ENCODE measurements around the gene UTP15. TPM values are rescaled to one million over a fixed set of nuclear protein-coding genes. Genes with fewer than 3 reads are reported as not detected.

Gene UTP15
- total RNA-seq, 1 experiment from 2014 or later = 35.2 TPM

DNA sequence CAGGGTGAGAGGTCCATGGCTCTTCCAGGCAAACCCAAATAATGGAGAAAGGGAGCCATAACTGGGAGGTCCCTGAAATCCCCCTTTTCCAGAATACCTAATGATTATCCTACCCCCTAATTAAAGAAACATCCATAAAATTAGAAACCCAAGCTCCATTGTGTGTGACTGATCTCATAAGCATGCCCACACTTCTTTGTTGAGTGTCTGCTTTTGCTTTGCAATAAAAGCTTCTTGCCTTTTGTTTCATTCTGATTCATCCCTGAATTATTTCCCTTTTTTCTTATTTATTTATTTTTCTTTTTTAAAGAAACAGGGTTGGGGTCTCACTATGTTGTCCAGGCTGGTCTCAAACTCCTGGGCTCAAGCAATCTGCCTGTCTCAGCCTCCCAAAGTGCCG lies 34.2 kb upstream of the UTP15 start:
- ATAC-seq (no peak), DNase-seq (ENCODE audit: low spot score) (no peak)
- ChIA-PET POLR2A (no interaction called here), CTCF (interaction anchor here (1.2 kb wide), 1 partner anchor 80 kb away, joined by 4 read pairs; no protein-coding TSS in a partner anchor)
- Mint-ChIP-seq H3K9me3 (peaks cover 32% of the 10 kb centered on the region), H3K27ac (no peak overlapping the region), H3K4me1 (peaks cover 20% of the 10 kb centered on the region), H3K4me3 (no peak overlapping the region), H3K27me3 (ENCODE audit: low read depth) (no peaks in the 10 kb centered on the region; the same call in 1 of the 2 replicates), H3K36me3 (peaks cover 16% of the 10 kb centered on the region)
- TF ChIP-seq RELA (CRISPR knock-in tag; IDR thresholded peaks at IDR 0.05; ENCODE audit: borderline replicate concordance) = no peak
- TF ChIP-seq ATF1 (CRISPR knock-in tag; IDR thresholded peaks at IDR 0.05) = no peak
- TF ChIP-seq EMX1 (CRISPR knock-in tag; IDR thresholded peaks at IDR 0.05) = no peak
- TF ChIP-seq GTF2I (CRISPR knock-in tag; conservative IDR thresholded peaks at IDR 0.05) = no peak
- no peak for TF ChIP-seq TEAD1 (CRISPR knock-in tag; IDR thresholded peaks at IDR 0.05)
- TF ChIP-seq SP1 (CRISPR knock-in tag; conservative IDR thresholded peaks at IDR 0.05) = no peak
- TF ChIP-seq ESRRA (CRISPR knock-in tag; IDR thresholded peaks at IDR 0.05; ENCODE audit: borderline replicate concordance) = no peak
- TF ChIP-seq, protein P1, sequence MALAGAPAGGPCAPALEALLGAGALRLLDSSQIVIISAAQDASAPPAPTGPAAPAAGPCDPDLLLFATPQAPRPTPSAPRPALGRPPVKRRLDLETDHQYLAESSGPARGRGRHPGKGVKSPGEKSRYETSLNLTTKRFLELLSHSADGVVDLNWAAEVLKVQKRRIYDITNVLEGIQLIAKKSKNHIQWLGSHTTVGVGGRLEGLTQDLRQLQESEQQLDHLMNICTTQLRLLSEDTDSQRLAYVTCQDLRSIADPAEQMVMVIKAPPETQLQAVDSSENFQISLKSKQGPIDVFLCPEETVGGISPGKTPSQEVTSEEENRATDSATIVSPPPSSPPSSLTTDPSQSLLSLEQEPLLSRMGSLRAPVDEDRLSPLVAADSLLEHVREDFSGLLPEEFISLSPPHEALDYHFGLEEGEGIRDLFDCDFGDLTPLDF (CRISPR knock-in tag; IDR thresholded peaks at IDR 0.05) = no peak
- TF ChIP-seq SOX15 (CRISPR knock-in tag; IDR thresholded peaks at IDR 0.05) = no peak
- TF ChIP-seq TEAD4 (CRISPR knock-in tag; IDR thresholded peaks at IDR 0.05) = no peak
- TF ChIP-seq E2F4 (CRISPR knock-in tag; IDR thresholded peaks at IDR 0.05; ENCODE audit: borderline replicate concordance, low read depth) = no peak
- no peak for TF ChIP-seq FOXP1 (CRISPR knock-in tag; IDR thresholded peaks at IDR 0.05; ENCODE audit: borderline replicate concordance)
- no peak for TF ChIP-seq SMAD3 (CRISPR knock-in tag; IDR thresholded peaks at IDR 0.05; ENCODE audit: borderline replicate concordance)

GRCh38 chr5:73532195-73532594 lies 33.3 kb upstream of the UTP15 start:
- 0 out of 2 replicates have a peak, but pooled peaks have one; percentile 31 for TF ChIP-seq ZNF121 (CRISPR knock-in tag; IDR thresholded peaks at IDR 0.05)
- TF ChIP-seq ESRRA (CRISPR knock-in tag; IDR thresholded peaks at IDR 0.05; ENCODE audit: borderline replicate concordance) = no peak
- TF ChIP-seq ARID4B (CRISPR knock-in tag; IDR thresholded peaks at IDR 0.05; ENCODE audit: borderline replicate concordance) = no peak
- ChIA-PET POLR2A (no interaction called here), CTCF (no interaction called here)
- Mint-ChIP-seq H3K9me3 (peaks cover 32% of the 10 kb centered on the region), H3K27ac (no peak overlapping the region), H3K27me3 (ENCODE audit: low read depth) (no peaks in the 10 kb centered on the region; the same call in 1 of the 2 replicates), H3K4me3 (no peak overlapping the region), H3K4me1 (peaks cover 20% of the 10 kb centered on the region), H3K36me3 (peaks cover 16% of the 10 kb centered on the region)
- DNase-seq (ENCODE audit: low spot score) (no peak), ATAC-seq (no peak)

DNA sequence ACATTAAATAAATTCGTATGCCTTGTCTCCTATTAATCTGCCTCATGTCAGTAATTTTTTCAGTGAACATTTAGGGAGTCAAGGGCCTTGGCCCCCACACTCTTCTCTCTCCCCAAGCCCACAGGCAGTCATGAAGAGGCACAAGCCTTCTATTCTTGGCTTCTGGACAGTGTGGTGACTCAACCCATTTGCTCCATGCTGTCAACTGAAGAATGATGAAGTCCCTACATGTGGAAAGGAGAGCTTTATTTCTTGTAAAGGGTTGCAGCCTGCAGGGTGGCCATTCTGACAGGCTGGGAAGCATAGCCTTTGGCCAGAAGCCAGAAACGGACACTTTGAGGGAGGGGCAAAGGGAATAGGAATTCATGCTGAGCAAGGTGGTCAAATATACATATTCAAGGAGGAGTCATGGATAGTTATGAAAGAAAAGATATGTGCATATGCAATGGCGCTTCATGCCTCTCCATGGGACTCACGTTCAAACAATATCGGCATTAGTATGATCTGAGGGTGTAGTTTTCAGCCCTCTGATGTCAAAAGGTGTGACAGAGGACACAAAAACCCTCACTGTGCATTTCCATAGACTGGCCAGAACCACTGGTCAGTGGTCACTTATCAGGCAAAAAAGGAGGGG lies 31.4 kb upstream of the UTP15 start:
- TF ChIP-seq, protein P2, sequence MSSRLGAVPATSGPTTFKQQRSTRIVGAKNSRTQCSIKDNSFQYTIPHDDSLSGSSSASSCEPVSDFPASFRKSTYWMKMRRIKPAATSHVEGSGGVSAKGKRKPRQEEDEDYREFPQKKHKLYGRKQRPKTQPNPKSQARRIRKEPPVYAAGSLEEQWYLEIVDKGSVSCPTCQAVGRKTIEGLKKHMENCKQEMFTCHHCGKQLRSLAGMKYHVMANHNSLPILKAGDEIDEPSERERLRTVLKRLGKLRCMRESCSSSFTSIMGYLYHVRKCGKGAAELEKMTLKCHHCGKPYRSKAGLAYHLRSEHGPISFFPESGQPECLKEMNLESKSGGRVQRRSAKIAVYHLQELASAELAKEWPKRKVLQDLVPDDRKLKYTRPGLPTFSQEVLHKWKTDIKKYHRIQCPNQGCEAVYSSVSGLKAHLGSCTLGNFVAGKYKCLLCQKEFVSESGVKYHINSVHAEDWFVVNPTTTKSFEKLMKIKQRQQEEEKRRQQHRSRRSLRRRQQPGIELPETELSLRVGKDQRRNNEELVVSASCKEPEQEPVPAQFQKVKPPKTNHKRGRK (CRISPR knock-in tag; IDR thresholded peaks at IDR 0.05; ENCODE audit: borderline replicate concordance) = no peak
- no peak for TF ChIP-seq ESRRA (CRISPR knock-in tag; IDR thresholded peaks at IDR 0.05; ENCODE audit: borderline replicate concordance)
- TF ChIP-seq TEAD4 (CRISPR knock-in tag; IDR thresholded peaks at IDR 0.05) = no peak
- no peak for TF ChIP-seq ZNF416 (CRISPR knock-in tag; IDR thresholded peaks at IDR 0.05)
- TF ChIP-seq ZNF423 (CRISPR knock-in tag; IDR thresholded peaks at IDR 0.05) = no peak
- no peak for TF ChIP-seq FOXP4 (CRISPR knock-in tag; IDR thresholded peaks at IDR 0.05)
- TF ChIP-seq TCF7 (CRISPR knock-in tag; IDR thresholded peaks at IDR 0.05; ENCODE audit: low read depth) = no peak
- TF ChIP-seq PRRX2 (CRISPR knock-in tag; IDR thresholded peaks at IDR 0.05) = no peak
- TF ChIP-seq TP53 (CRISPR knock-in tag; IDR thresholded peaks at IDR 0.05) = no peak
- ChIA-PET POLR2A (no interaction called here), CTCF (interaction anchor here (0.6 kb wide), 1 partner anchor 274 kb away, joined by 3 read pairs; no protein-coding TSS in a partner anchor)
- H3K27me3 Mint-ChIP-seq (ENCODE audit: low read depth) = no peaks in the 10 kb centered on the region; the same call in 1 of the 2 replicates
- no peak overlapping the region for H3K4me3 Mint-ChIP-seq
- H3K36me3 Mint-ChIP-seq = peaks cover 16% of the 10 kb centered on the region
- H3K27ac Mint-ChIP-seq = no peak overlapping the region
- peaks cover 8% of the 10 kb centered on the region for H3K4me1 Mint-ChIP-seq
- DNase-seq (ENCODE audit: low spot score) (no peak), ATAC-seq (no peak)
- peaks cover 32% of the 10 kb centered on the region for H3K9me3 Mint-ChIP-seq
